ENCODE measurements around the gene SPOP. TPM values are rescaled to one million over a fixed set of nuclear protein-coding genes. Genes with fewer than 3 reads are reported as not detected.

The SPOP gene
- total and polyA plus RNA-seq, 2 of the 4 experiments (the other 2 are of a cell fraction) = 24.9 to 47.5 TPM

- BruUV-seq (replicated peaks) = no TSS peak
- Histone ChIP-seq H3K4me3 (ENCODE audit: insufficient read depth, low read depth, low read length) (no peak overlapping the region), H3K9me1 (ENCODE audit: insufficient read depth, low read length) (peaks cover 6% of the 10 kb centered on the region), H3K23ac (ENCODE audit: low read depth, low read length) (0 out of 2 replicates have a peak overlapping the region, but pooled peaks have one; percentile 11), H3K9me3 (ENCODE audit: control insufficient read depth, insufficient read depth, low read length) (no peaks in the 10 kb centered on the region), H2BK15ac (ENCODE audit: low read depth, low read length) (no peak overlapping the region), H3K27me3 (ENCODE audit: control insufficient read depth, insufficient read depth, low read length) (no peaks in the 10 kb centered on the region), H3K14ac (replicated peaks; ENCODE audit: low read depth, low read length) (no peak overlapping the region), H3K27ac (ENCODE audit: insufficient read depth, low read length) (no peak overlapping the region), H3K79me1 (ENCODE audit: low read depth in 1 of 2, low read length in 2 of 2) (peaks cover 22 to 57% of the 10 kb centered on the region in 2 experiments), H2AK5ac (ENCODE audit: low read depth, low read length) (peak overlapping the region; percentile 39; the same call in 1 of the 2 replicates), H3K4me2 (ENCODE audit: low read depth, low read length) (no peak overlapping the region), H4K20me1 (ENCODE audit: insufficient read depth, low read length) (peaks cover 12% of the 10 kb centered on the region; the same call in 1 of the 2 replicates), H3K56ac (ENCODE audit: extremely low read depth, insufficient read depth, low read length) (no peak overlapping the region), H2BK20ac (ENCODE audit: low read depth, low read length) (no peak overlapping the region; the same call in 1 of the 2 replicates), H3K18ac (ENCODE audit: low read depth, low read length) (no peak overlapping the region), H2AK9ac (replicated peaks; ENCODE audit: low read depth, low read length, poor library complexity) (no peak overlapping the region), H2BK120ac (ENCODE audit: low read depth, low read length) (no peak overlapping the region), H4K91ac (ENCODE audit: insufficient read depth, low read depth, low read length) (no peak overlapping the region; the same call in 1 of the 2 replicates), H3K4ac (ENCODE audit: low read depth, low read length) (0 out of 2 replicates have a peak overlapping the region, but pooled peaks have one; percentile 13), H2BK5ac (ENCODE audit: low read depth, low read length, poor library complexity, severe bottlenecking) (no peak overlapping the region), H3K36me3 (ENCODE audit: control insufficient read depth, insufficient read depth, low read length) (no peaks in the 10 kb centered on the region), H4K5ac (ENCODE audit: low read depth, low read length) (no peak overlapping the region), H4K8ac (ENCODE audit: low read depth in 2 of 2, low read length in 2 of 2) (no peak overlapping the region), H3K4me1 (ENCODE audit: control insufficient read depth, insufficient read depth, low read length) (peaks cover 10% of the 10 kb centered on the region), H3K9ac (ENCODE audit: low read depth, low read length) (no peak overlapping the region), H2AFZ (replicated peaks; ENCODE audit: low read length, poor library complexity) (no peak overlapping the region)
- intact Hi-C loops (cut with micrococcal nuclease) (no loop called here), dilution Hi-C loops (cut with HindIII; ENCODE audit: low sequenced_read_pairs, unreplicated experiment) (no loop called here), in situ Hi-C loops (cut with MboI; ENCODE audit: low sequenced_read_pairs) (no loop called here)
- WGBS, 2 experiments (ENCODE audit: extremely low coverage in 2 of 2, insufficient read length in 1 of 2) = no CpG with 5 or more reads among the region's 2 CpGs
- ChIA-PET POLR2A (ENCODE audit: unreplicated experiment) (no interaction called here), CTCF (no interaction called here)
- ATAC-seq (ENCODE audit: low read depth) (no peak), DNase-seq (no peak)
- TF ChIP-seq MXI1 (IDR thresholded peaks at IDR 0.05; ENCODE audit: borderline replicate concordance, low read depth, low read length) (no peak), CEBPB (IDR thresholded peaks at IDR 0.05; ENCODE audit: low read depth, low read length) (no peak), RCOR1 (IDR thresholded peaks at IDR 0.05; ENCODE audit: insufficient replicate concordance, low read length) (no peak), NFE2L2 (IDR thresholded peaks at IDR 0.05; ENCODE audit: low read depth, low read length) (no peak), POLR2A (IDR thresholded peaks at IDR 0.05; ENCODE audit: low read depth, low read length) (no peak), MAFK (IDR thresholded peaks at IDR 0.05; ENCODE audit: low read depth, low read length) (no peak)
These were observed 44.6 kb downstream of the SPOP start for GRCh38 chr17:49633250-49633649.
